Brain microvascular endothelial cell (primary cell): ENCODE measurements around the gene DNAJC16.

Experiments used
- DNase-seq: peaks from one replicate; pipeline ENCODE4 v3.0.0-alpha.2; 2020
- H3K27ac ChIP-seq: fragments of 250-450 bp; sonication (Bioruptor Pico); 2 replicates; pipeline ENCODE4 v1.5.1; 2020; ENCODE audit warnings: mild to moderate bottlenecking, moderate library complexity
- H3K27me3 ChIP-seq: fragments of 250-450 bp; sonication (Bioruptor Pico); replicated peaks from 2 replicates; pipeline ENCODE4 v1.5.1; 2020; ENCODE audit warnings: mild to moderate bottlenecking
- H3K36me3 ChIP-seq: fragments of 250-450 bp; sonication (Bioruptor Pico); replicated peaks from 2 replicates; pipeline ENCODE4 v1.5.1; 2020; ENCODE audit warnings: mild to moderate bottlenecking
- H3K4me3 ChIP-seq: 2 replicates; pipeline ENCODE4 v1.5.1; 2011; ENCODE audit warnings: low read depth, mild to moderate bottlenecking, control low read depth, low read length, moderate library complexity
- in situ Hi-C: cut with HindIII; loops from 2 replicates; pipeline ENCODE4 v1.10.0; 2017; ENCODE audit warnings: low sequenced_read_pairs, low pct_ligation_motif_present
- TF ChIP-seq, protein P1 (sequence below): IDR thresholded peaks from 2 replicates; pipeline ENCODE4 v1.5.1; 2011; ENCODE audit warnings: low read depth, mild to moderate bottlenecking, moderate library complexity, low read length, control low read depth, inconsistent platforms; ENCODE audit errors: missing control alignments

DNAJC16 gene

DNA sequence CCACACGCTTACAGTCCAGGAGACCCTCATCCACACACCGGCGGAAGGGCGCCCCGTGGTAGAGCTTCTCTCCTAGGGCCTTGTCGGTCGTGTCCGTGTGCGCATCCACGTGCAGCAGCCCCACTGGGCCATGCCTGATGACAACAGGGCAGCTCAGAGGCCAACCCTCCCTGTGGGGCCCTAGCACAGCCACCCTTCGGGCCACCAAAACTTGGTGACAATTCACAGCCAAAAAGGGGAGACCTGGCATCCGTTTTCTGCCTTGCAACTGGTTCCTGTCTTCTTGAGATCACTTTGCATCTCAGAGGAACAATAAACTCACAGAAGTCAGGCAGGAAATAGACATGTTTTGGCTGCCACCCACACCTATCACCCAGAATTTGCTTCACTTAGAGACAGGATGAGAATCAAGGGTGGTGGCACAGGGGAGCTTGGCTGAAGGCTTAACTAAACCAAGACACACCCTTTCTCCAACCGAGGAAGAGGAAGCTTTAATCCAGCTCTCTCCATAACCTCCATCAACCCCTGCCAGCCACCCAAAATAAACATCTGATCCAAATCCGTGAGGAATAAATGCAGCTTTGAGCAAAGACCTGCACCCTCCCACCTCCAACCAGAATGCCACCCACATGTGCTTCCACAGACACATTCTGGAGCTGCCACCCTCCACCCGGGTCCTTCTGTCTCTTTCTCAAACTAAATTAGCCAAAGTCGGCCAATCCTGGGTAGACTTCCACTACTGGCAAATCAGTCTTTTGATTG lies 52.5 kb downstream of the DNAJC16 start:
- no peak for DNase-seq
- in situ Hi-C loops = no loop called here
- H3K27me3 ChIP-seq = no peaks in the 10 kb centered on the region
- H3K36me3 ChIP-seq = no peaks in the 10 kb centered on the region
- TF ChIP-seq, protein P1, sequence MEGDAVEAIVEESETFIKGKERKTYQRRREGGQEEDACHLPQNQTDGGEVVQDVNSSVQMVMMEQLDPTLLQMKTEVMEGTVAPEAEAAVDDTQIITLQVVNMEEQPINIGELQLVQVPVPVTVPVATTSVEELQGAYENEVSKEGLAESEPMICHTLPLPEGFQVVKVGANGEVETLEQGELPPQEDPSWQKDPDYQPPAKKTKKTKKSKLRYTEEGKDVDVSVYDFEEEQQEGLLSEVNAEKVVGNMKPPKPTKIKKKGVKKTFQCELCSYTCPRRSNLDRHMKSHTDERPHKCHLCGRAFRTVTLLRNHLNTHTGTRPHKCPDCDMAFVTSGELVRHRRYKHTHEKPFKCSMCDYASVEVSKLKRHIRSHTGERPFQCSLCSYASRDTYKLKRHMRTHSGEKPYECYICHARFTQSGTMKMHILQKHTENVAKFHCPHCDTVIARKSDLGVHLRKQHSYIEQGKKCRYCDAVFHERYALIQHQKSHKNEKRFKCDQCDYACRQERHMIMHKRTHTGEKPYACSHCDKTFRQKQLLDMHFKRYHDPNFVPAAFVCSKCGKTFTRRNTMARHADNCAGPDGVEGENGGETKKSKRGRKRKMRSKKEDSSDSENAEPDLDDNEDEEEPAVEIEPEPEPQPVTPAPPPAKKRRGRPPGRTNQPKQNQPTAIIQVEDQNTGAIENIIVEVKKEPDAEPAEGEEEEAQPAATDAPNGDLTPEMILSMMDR = no peak
- no peak overlapping the region for H3K27ac ChIP-seq
- no peak overlapping the region for H3K4me3 ChIP-seq

DNA sequence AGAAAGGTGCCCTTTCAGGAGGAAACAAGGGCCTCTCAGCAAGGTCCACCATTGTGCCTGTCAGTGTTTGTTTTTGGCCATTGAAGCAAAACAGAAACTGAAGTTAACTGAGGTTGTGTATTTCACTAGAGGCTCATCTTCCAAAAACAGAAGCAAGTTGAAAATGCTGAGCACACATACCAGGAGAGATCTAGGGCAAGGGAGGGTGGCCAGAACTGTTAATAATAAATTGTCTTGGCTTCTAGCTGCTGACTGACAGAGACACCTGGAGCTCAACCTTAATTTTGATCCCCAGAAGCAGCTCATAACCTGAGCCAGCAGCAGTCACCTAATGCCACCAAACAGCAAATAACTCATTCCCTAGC lies 53.0 kb downstream of the DNAJC16 start:
- Histone ChIP-seq H3K36me3 (no peaks in the 10 kb centered on the region), H3K27ac (no peak overlapping the region), H3K27me3 (no peaks in the 10 kb centered on the region), H3K4me3 (no peak overlapping the region)
- no peak for DNase-seq
- in situ Hi-C loops = no loop called here
- TF ChIP-seq, protein P1 = no peak

DNA sequence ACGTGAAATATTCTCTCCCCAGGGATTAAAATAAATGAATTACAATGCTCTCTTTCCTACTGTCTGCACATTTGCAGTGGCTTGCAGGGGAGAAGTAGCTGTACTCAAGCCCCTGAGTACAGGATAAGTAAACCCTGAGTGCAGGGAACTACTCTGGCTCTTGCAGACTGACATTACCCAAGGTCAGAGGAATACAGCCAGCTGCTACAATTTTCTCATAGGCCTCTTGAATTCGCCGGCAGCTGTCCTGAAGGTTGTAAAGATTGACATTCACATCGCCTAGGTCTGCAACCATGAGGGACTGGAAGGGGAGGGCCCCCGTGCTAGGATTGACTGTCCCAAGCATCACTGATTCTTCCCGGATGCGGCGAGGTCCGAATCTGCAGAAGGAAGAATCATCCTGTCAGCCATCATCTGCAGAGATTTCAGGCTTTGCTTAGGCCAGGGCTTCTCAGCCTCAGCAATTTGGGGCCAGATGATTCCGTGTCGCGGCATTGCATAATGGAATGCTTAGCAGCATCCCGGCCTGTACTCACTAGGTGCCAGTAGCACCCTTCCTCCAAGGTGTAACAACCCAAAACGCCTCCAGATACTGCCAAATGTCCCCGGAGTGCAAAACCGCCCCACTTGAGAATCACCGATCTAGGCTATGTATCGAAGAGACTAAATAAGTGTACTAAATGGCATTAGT lies 56.5 kb downstream of the DNAJC16 start:
- Histone ChIP-seq H3K4me3 (no peak overlapping the region), H3K27me3 (no peaks in the 10 kb centered on the region), H3K27ac (no peak overlapping the region), H3K36me3 (no peaks in the 10 kb centered on the region)
- in situ Hi-C loops = no loop called here
- no peak for DNase-seq
- TF ChIP-seq, protein P1 = no peak

DNA sequence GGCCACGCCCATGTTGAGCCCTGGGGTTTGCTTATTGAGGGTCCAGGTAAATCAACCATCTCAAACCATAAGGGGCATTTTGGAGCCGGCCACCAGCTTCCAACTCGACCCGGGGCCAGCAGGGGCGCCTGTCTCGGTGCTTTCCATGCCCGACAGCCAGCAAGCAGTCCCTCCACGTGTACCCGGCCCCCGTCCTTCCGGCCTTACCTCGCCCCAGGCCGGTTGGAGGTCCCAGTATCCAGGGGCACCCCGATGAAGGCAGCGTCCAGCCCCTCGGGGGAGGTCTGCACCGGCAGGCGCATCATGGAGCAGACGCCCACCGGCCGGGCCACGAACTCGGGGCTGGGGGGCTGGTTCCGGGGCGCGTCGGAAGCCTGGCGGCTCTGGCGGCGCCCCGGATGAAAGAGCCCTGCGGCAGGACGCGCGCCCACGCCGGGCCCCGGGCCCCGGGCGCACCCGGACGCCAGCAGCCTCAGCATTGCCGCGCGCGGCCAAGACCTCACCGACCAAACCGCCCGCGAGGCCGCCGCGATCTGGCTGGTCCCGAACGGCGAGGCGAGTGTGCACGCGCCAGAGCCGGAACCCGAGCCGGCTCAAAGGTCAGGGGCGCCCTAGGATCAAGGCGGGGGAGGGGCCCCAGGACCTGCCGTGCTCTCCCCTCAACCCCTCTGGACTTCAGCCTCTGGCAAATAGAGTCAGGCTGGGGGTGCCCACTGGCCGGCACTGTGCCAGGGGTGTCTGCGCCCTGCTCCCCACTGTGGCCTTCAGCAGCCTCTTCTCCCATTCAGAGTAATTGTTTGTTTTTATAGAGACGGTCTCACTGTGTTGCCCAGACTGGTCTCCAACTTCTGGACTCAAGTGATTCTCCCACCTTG lies 58.1 kb downstream of the DNAJC16 start, which contains the start of gene AGMAT:
Gene AGMAT (minus strand): TSS at position 563 of the 875 bp plus-strand sequence. CDS start 84 bp downstream, at position 479.
- H3K36me3 ChIP-seq = no peaks in the 10 kb centered on the region
- no peak within 1 kb of the TSS for H3K27ac ChIP-seq
- TF ChIP-seq, protein P1 = peak; percentile 66
- DNase-seq = peak; percentile 17
- no peaks in the 10 kb centered on the region for H3K27me3 ChIP-seq
- H3K4me3 ChIP-seq = peak within 1 kb of the TSS; percentile 60
- in situ Hi-C loops = no loop called here

DNA sequence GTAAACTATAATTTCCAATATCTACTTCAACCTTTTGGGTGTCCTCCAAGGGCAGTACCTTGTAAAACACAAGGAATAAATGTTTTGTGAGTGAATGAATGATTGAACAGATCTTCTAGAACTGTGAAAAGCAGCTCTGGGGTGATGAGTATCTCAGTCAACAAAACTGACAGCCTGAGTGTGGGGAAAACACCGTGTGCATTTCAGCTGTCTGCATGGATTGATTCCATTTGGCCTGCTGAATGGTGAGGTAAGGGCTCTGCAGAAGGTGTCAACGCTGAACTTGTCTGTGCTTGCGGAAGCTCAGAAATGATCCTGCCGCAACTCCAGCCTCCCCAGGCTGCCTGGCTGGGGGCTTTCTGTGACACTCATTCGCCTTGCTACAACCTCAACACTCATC lies 65.6 kb downstream of the DNAJC16 start:
- DNase-seq = no peak
- H3K27me3 ChIP-seq = peaks cover 2% of the 10 kb centered on the region
- no peak overlapping the region for H3K27ac ChIP-seq
- in situ Hi-C loops = no loop called here
- no peaks in the 10 kb centered on the region for H3K36me3 ChIP-seq
- H3K4me3 ChIP-seq = no peak overlapping the region
- TF ChIP-seq, protein P1 = no peak
